ENCODE data around the gene USP3. TPM values are rescaled to one million over a fixed set of nuclear protein-coding genes. Genes with fewer than 3 reads are reported as not detected.

The USP3 gene
- total RNA-seq, 4 donors from 2014 or later, result 56.1 to 93.0 (median 73.7) TPM

DNA sequence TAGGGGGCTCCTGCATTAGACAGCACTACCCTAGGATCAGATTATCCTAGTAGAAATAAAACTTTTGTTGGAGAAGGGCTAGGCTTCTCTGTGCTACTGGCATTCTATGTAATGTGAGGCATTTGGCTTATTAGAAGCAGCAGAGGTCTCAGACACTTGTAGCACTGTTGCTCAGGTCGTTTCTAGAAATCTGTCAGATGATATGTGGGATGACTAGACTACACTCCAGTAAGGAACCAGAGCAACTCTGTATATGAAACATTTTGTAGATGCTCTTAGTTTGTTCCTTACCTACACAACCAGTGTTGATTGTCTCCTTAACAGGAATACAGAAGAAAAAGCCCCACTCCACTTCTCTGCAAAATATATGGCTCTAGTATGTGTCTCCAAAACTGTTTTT is 70.9 kb downstream of the USP3 start:
- H3K27me3 ChIP-seq, result no peaks in the 10 kb centered on the region
- peaks cover 0 to 57% (median 11%) of the 10 kb centered on the region in 4 donors for H3K36me3 ChIP-seq
- DNase-seq, result no peak
- TF ChIP-seq EP300 (IDR thresholded peaks at IDR 0.05; ENCODE audit: low read depth), result no peak
- TF ChIP-seq POLR2AphosphoS5 (IDR thresholded peaks at IDR 0.05), result no peak
- no peak for TF ChIP-seq POLR2A (IDR thresholded peaks at IDR 0.05)
- TF ChIP-seq, protein P1, sequence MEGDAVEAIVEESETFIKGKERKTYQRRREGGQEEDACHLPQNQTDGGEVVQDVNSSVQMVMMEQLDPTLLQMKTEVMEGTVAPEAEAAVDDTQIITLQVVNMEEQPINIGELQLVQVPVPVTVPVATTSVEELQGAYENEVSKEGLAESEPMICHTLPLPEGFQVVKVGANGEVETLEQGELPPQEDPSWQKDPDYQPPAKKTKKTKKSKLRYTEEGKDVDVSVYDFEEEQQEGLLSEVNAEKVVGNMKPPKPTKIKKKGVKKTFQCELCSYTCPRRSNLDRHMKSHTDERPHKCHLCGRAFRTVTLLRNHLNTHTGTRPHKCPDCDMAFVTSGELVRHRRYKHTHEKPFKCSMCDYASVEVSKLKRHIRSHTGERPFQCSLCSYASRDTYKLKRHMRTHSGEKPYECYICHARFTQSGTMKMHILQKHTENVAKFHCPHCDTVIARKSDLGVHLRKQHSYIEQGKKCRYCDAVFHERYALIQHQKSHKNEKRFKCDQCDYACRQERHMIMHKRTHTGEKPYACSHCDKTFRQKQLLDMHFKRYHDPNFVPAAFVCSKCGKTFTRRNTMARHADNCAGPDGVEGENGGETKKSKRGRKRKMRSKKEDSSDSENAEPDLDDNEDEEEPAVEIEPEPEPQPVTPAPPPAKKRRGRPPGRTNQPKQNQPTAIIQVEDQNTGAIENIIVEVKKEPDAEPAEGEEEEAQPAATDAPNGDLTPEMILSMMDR (IDR thresholded peaks at IDR 0.05), result no peak
- 30 to 44% methylated on average over 1 of the region's 1 CpG for WGBS, 2 donors (ENCODE audit: low coverage in 1 of 2)
- no peaks in the 10 kb centered on the region for H3K9me3 ChIP-seq
- no peak overlapping the region for H3K27ac ChIP-seq
- H3K4me3 ChIP-seq, result no peak overlapping the region
- intact Hi-C loops (cut with DNase I; ENCODE audit: low total_unique reads), result no loop called here
- in situ Hi-C loops (cut with MboI; ENCODE audit: low pct_ligation_motif_present in 1 of 4, low pct_unique_long_range_greater_than_20kb in 1 of 4, low sequenced_read_pairs in 3 of 4), result loop anchor here in 1 of 4 donors (25.0 kb wide), 1 partner anchor 288 kb away; the partner anchor contains the start of gene APH1B
- no peaks in the 10 kb centered on the region for H3K4me1 ChIP-seq

DNA sequence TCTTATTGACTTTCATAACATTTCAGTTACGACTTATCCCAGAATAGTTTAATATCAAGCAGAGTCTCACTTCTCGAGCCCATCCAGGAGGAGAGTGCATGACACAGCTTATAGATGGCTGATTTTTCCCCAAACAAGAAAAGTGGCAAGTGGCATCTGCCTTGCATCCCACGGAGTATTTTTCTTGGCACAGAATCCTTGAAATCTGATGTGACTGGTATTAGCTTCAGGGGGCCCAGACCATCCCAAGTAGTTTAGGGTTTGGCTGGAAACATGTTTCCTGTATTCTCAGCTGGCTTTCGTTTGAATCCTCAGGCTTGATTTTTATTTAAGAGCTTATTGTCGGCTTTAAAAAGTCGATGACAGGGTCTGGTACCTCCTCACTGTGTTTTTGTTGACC is 72.0 kb downstream of the USP3 start:
- in situ Hi-C loops (cut with MboI; ENCODE audit: low pct_ligation_motif_present in 1 of 4, low pct_unique_long_range_greater_than_20kb in 1 of 4, low sequenced_read_pairs in 3 of 4) (loop anchor here in 1 of 4 donors (25.0 kb wide), 1 partner anchor 289 kb away; the partner anchor contains the start of gene APH1B), intact Hi-C loops (cut with DNase I; ENCODE audit: low total_unique reads) (no loop called here)
- 85 to 91% methylated on average over 6 of the region's 6 CpGs for WGBS, 2 donors (ENCODE audit: low coverage in 1 of 2)
- no peaks in the 10 kb centered on the region for H3K9me3 ChIP-seq
- H3K4me1 ChIP-seq, result no peaks in the 10 kb centered on the region
- DNase-seq, result no peak
- H3K4me3 ChIP-seq, result no peak overlapping the region
- peaks cover 0 to 45% (median 5%) of the 10 kb centered on the region in 4 donors for H3K36me3 ChIP-seq
- no peak overlapping the region for H3K27ac ChIP-seq
- H3K27me3 ChIP-seq, result no peaks in the 10 kb centered on the region
- TF ChIP-seq, protein P1 (IDR thresholded peaks at IDR 0.05), result no peak

DNA sequence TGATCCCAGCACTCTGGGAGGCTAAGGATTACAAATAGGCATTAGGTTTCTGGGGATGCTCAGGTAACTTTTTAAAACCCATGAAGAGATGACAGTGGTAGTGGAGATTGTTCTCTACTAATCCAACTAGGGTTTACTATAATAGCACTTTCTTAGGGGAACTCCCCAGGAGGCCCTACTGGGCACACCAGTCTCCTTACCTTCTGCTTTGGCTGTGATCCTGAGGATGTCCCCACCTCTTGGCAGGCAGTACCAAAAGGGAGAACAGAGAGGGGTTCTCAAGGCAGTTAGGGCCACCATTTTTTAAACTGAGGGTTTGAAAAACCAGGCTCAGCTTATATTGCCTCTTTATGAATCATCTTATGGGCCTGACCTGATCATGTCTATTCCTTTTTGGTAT is 77.8 kb downstream of the USP3 start:
- no peak overlapping the region for H3K4me3 ChIP-seq
- peaks cover 0 to 32% (median 3%) of the 10 kb centered on the region in 4 donors for H3K36me3 ChIP-seq
- no peak for DNase-seq
- no peaks in the 10 kb centered on the region for H3K27me3 ChIP-seq
- in situ Hi-C loops (cut with MboI; ENCODE audit: low pct_ligation_motif_present in 1 of 4, low pct_unique_long_range_greater_than_20kb in 1 of 4, low sequenced_read_pairs in 3 of 4) (loop anchor here in 1 of 4 donors (25.0 kb wide), 1 partner anchor 295 kb away; the partner anchor contains the start of gene APH1B), intact Hi-C loops (cut with DNase I; ENCODE audit: low total_unique reads) (no loop called here)
- TF ChIP-seq POLR2AphosphoS5 (IDR thresholded peaks at IDR 0.05) (no peak), POLR2A (IDR thresholded peaks at IDR 0.05) (no peak), EP300 (IDR thresholded peaks at IDR 0.05; ENCODE audit: low read depth) (no peak)
- TF ChIP-seq, protein P1 (IDR thresholded peaks at IDR 0.05), result no peak
- peaks cover 0 to 3% (median 0%) of the 10 kb centered on the region in 4 donors for H3K4me1 ChIP-seq
- H3K9me3 ChIP-seq, result no peaks in the 10 kb centered on the region
- H3K27ac ChIP-seq, result no peak overlapping the region

DNA sequence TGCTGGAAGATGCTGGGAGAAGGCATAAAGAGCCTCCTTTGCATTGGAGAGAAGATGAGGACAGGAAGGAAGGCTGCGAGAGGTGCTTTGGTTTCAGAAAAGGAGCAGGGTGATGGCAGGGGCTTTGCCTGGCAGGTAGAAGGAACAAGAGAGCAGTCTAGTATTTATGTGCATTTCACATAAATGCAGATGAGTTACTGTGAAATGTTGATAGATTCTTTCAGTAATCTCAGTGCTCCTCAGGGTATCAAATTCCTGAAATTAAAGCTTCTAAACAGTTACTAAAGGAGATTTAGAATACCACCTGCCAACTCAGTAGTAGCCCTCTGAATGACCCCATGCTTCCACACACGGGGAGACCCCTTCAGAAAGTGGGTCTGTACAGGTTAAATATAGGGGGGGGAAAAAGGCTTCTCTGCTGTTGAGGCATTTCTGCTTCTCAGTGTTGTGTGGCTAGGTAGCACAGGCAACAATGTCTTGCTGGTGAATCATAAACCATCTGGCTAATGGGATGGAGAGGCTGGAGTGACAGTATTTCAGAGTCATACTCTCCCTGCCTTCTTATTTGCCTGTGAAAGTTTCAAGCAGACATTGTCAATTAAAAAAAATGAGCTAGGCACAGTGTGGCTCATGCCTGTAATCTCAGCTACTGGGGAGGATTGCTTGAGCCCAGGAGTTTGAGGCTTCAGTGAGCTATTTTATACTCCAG is 78.5 kb downstream of the USP3 start:
- in situ Hi-C loops (cut with MboI; ENCODE audit: low pct_ligation_motif_present in 1 of 4, low pct_unique_long_range_greater_than_20kb in 1 of 4, low sequenced_read_pairs in 3 of 4), result loop anchor here in 1 of 4 donors (25.0 kb wide), 1 partner anchor 296 kb away; the partner anchor contains the start of gene APH1B
- no peaks in the 10 kb centered on the region for H3K27me3 ChIP-seq
- peaks cover 0 to 32% (median 3%) of the 10 kb centered on the region in 4 donors for H3K36me3 ChIP-seq
- 80% methylated on average over 2 of the region's 2 CpGs for WGBS, 2 donors (ENCODE audit: low coverage in 1 of 2)
- DNase-seq, result no peak
- TF ChIP-seq, protein P1 (IDR thresholded peaks at IDR 0.05), result no peak
- TF ChIP-seq POLR2A (IDR thresholded peaks at IDR 0.05) (no peak), EP300 (IDR thresholded peaks at IDR 0.05; ENCODE audit: low read depth) (no peak), POLR2AphosphoS5 (IDR thresholded peaks at IDR 0.05) (no peak)
- no peaks in the 10 kb centered on the region for H3K9me3 ChIP-seq
- no peak overlapping the region for H3K27ac ChIP-seq
- H3K4me3 ChIP-seq, result no peak overlapping the region
- intact Hi-C loops (cut with DNase I; ENCODE audit: low total_unique reads), result no loop called here
- peaks cover 0 to 9% (median 0%) of the 10 kb centered on the region in 4 donors for H3K4me1 ChIP-seq

All from transverse colon (tissue), 4 donors.